Measurements from ENCODE around the gene GRK3.

DNA sequence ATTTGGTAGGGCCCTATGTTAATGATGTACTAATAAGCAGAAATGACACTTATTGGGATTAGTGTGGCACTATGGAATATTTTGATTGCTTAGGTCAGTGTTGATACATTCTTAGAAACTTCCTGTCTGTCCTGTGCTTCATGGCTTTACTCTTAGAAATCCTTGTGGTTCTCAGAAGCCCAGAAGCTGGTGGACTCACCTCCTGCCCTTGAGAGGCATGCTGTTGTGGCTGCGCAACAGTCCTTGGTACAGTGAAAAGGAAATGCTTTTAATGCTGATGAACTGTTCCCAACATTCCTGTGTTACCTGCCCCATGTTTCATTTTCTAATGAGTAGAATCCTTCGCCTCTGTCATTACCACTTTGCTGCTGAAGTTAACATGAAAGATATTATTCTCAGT is 125.2 kb downstream of the GRK3 start:
- no peak for TF ChIP-seq JUND (IDR thresholded peaks at IDR 0.05; ENCODE audit: low read depth, low read length)
- TF ChIP-seq, protein P1, sequence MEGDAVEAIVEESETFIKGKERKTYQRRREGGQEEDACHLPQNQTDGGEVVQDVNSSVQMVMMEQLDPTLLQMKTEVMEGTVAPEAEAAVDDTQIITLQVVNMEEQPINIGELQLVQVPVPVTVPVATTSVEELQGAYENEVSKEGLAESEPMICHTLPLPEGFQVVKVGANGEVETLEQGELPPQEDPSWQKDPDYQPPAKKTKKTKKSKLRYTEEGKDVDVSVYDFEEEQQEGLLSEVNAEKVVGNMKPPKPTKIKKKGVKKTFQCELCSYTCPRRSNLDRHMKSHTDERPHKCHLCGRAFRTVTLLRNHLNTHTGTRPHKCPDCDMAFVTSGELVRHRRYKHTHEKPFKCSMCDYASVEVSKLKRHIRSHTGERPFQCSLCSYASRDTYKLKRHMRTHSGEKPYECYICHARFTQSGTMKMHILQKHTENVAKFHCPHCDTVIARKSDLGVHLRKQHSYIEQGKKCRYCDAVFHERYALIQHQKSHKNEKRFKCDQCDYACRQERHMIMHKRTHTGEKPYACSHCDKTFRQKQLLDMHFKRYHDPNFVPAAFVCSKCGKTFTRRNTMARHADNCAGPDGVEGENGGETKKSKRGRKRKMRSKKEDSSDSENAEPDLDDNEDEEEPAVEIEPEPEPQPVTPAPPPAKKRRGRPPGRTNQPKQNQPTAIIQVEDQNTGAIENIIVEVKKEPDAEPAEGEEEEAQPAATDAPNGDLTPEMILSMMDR (IDR thresholded peaks at IDR 0.05 in 2 of 3, conservative IDR thresholded peaks at IDR 0.05 in 1 of 3; ENCODE audit: control insufficient read depth in 2 of 3, extremely low read depth in 1 of 3, insufficient read depth in 1 of 3, low read depth in 3 of 3, low read length in 3 of 3): no peak

Data from GM12878 (cell line).